Posterior vena cava (tissue), 2 donors: ENCODE results near the gene SBK1. TPM values are rescaled to one million over a fixed set of nuclear protein-coding genes. Genes with fewer than 3 reads are reported as not detected.

Experiments
- DNase-seq: peaks from one replicate; pipeline ENCODE4 v3.0.0-alpha.2; 2020; ENCODE audit warnings: low spot score
- intact Hi-C, 2 donors: fragments of 100-400 bp; cut with DNase I; formaldehyde crosslinking; loops; one replicate each; pipeline versions ENCODE4 v1.14.1 to v1.14.2; 2022 to 2023
- total RNA-seq, 2 donors: library from RNA; stranded (reverse); fragmentation: NEBNext Ultra II Directional; extraction: Animal tissue kit (Norgen Biotek cat#: 25700); gene quantifications; one replicate each; pipeline ENCODE4 v1.2.1, GENCODE V29; 2021
- donor health status: DM: yes; HTN: yes; CAD: no.
- donor health status: DM: yes; HTN: yes; CAD: no.

Gene SBK1
- total RNA-seq, 2 donors from 2014 or later = 0.05 to 0.09 TPM

GRCh38 chr16:28279006-28279405, 13.3 kb upstream of the SBK1 start:
- DNase-seq = no peak
- intact Hi-C loops = loop anchor here (2.0 to 5.0 kb wide), 2 partner anchors 38 kb away; no protein-coding TSS in a partner anchor

GRCh38 chr16:28280881-28281836, 11.2 kb upstream of the SBK1 start:
- no peak for DNase-seq
- intact Hi-C loops = loop anchor here in 1 of 2 donors (5.0 kb wide), 1 partner anchor 699 kb away; no protein-coding TSS in a partner anchor

- intact Hi-C loops = loop anchor here in 1 of 2 donors (5.0 kb wide), 1 partner anchor 700 kb away; no protein-coding TSS in a partner anchor
- DNase-seq = no peak
Observed at GRCh38 chr16:28282045-28282444, 10.3 kb upstream of the SBK1 start.

- intact Hi-C loops = loop anchor here in 1 of 2 donors (5.0 kb wide), 1 partner anchor 701 kb away; no protein-coding TSS in a partner anchor
- DNase-seq = no peak
Observed at GRCh38 chr16:28283173-28283572, 9.2 kb upstream of the SBK1 start.

GRCh38 chr16:28283798-28284577, 8.3 kb upstream of the SBK1 start:
- DNase-seq = no peak
- intact Hi-C loops = loop anchor here in 1 of 2 donors (5.0 kb wide), 1 partner anchor 702 kb away; no protein-coding TSS in a partner anchor

- DNase-seq = no peak
- intact Hi-C loops = no loop called here
Observed at GRCh38 chr16:28285649-28286048, 6.7 kb upstream of the SBK1 start.

GRCh38 chr16:28288114-28288513, 4.2 kb upstream of the SBK1 start:
- no peak for DNase-seq
- intact Hi-C loops = no loop called here

GRCh38 chr16:28289048-28289447, 3.3 kb upstream of the SBK1 start:
- DNase-seq = no peak
- intact Hi-C loops = no loop called here

GRCh38 chr16:28289939-28290858, 2.1 kb upstream of the SBK1 start:
- DNase-seq = no peak
- intact Hi-C loops = no loop called here

- no peak for DNase-seq
- intact Hi-C loops = no loop called here
Observed at GRCh38 chr16:28290859-28291254, 1.5 kb upstream of the SBK1 start.

GRCh38 chr16:28292731-28293600, 641 bp downstream of the SBK1 start:
- intact Hi-C loops = no loop called here
- DNase-seq = no peak

GRCh38 chr16:28293601-28293960, 1.3 kb downstream of the SBK1 start:
- no peak for DNase-seq
- intact Hi-C loops = no loop called here

GRCh38 chr16:28294201-28294600, 1.9 kb downstream of the SBK1 start:
- intact Hi-C loops = no loop called here
- no peak for DNase-seq

- no peak for DNase-seq
- intact Hi-C loops = no loop called here
Observed at GRCh38 chr16:28295276-28295675, 3.0 kb downstream of the SBK1 start.

- intact Hi-C loops = no loop called here
- DNase-seq = no peak
Observed at GRCh38 chr16:28297308-28297707, 5.0 kb downstream of the SBK1 start.

- intact Hi-C loops = no loop called here
- no peak for DNase-seq
Observed at GRCh38 chr16:28297784-28298510, 5.6 kb downstream of the SBK1 start.

GRCh38 chr16:28298511-28298878, 6.2 kb downstream of the SBK1 start:
- DNase-seq = no peak
- intact Hi-C loops = no loop called here

GRCh38 chr16:28300327-28300726, 8.0 kb downstream of the SBK1 start:
- DNase-seq = no peak
- intact Hi-C loops = no loop called here
